COLO668 (cell line): ENCODE measurements around the gene TMTC1.

Source experiments
- DNase-seq: peaks from one replicate; lab custom pipeline; 2025; ENCODE audit not compliant: unreplicated experiment; lab: John Stamatoyannopoulos, UW

TMTC1 gene

GRCh38 chr12:29741342-29742241 lies 42.1 kb downstream of the TMTC1 start:
- no peak for DNase-seq

GRCh38 chr12:29739279-29739991 lies 44.3 kb downstream of the TMTC1 start:
- no peak for DNase-seq

DNA sequence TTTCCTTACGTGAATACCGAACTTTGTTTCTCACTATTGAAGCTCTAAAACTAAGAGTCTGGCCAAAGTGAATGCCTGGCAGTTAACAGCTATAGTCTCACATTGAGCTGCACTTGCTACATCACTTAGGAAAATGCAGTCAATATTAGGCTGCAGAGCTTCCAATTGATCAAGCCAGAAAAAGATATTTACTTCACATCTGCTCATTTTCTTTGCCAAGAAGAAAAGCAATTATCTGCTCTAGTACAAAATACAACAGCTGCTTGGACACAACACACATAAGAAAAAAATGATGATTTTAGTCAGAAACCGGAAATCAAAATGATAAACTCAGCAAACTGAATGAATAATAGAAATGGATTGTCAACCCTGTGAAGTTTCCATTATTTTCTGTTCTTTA lies 45.4 kb downstream of the TMTC1 start:
- DNase-seq = no peak

GRCh38 chr12:29737644-29738043 lies 46.1 kb downstream of the TMTC1 start:
- no peak for DNase-seq

GRCh38 chr12:29735604-29736003 lies 48.1 kb downstream of the TMTC1 start:
- no peak for DNase-seq

DNA sequence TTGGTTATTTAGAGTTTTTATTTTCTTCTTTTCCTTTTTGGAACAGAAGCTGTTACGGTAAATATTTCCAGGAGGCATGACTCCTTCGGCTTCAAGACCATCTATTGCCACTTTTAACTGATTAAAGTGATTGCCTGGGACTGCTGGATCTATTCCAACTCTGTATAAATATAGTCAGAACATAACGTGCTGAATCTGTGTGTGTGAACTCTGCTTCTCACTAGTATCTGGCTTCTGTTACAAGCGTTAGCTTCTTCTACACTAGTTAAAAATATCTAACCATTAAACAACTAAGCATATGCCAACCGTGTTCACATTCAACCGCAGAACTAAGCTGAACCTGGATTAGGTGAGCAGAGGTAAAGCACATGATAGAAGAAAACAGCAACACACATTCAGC lies 49.0 kb downstream of the TMTC1 start:
- DNase-seq = no peak

DNA sequence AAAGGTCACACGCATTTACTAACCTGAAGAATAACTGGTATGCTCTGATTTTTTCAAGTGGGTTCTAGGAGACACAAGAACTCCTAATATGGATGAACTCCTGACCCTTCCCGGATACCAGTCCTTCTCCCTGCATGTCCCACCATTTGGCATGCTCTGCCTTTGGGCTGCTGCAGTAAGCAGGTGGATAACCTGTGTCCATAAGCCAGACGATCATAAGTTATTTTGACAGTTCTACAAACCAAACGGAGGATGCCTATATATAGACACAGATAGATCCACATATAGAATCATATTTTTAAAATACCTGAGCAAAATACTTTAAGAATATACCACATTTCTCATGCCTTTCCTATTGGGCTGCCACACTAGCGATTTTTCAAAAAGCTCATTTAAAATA lies 49.4 kb downstream of the TMTC1 start:
- no peak for DNase-seq

DNA sequence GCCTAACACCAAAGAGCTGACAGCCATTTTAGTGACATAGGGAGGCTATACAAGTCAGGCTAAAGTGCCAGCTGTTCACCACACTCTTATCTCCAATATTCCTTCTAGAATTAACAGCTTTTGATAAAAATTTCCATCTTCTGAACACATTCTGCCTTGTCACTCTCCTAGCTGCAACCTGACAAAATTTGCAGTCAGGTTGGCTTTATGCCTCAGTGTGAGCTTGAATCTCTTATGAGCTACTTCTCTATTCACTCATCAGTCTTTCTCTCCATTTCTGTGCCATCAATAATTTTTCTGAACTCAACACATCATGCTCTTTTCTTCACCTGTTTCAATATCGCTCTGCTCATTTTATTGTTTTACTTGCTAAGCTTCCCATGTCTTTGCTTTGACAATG lies 50.2 kb downstream of the TMTC1 start:
- DNase-seq = no peak

GRCh38 chr12:29733060-29733459 lies 50.7 kb downstream of the TMTC1 start:
- DNase-seq = no peak

GRCh38 chr12:29732593-29732992 lies 51.1 kb downstream of the TMTC1 start:
- DNase-seq = no peak

- DNase-seq = no peak
Measured at GRCh38 chr12:29732191-29732590, 51.6 kb downstream of the TMTC1 start.

DNA sequence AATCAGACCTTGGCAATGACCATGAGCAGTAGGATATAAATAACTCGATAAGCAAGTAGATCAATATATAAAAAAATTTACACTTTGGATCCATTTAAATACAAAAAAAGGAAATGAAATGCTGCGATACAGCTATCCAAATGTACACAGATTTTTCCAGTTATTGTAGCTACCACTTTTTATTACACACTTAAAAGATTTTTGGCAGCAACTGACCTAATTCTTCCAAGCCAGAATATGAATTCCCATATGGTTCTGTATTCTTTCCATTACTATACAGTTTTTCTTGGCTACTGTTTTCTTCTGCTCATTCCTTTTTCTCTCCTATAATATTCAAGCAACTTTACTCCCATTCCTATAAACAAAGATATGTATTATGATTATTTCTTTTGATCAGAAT lies 52.2 kb downstream of the TMTC1 start:
- no peak for DNase-seq

DNA sequence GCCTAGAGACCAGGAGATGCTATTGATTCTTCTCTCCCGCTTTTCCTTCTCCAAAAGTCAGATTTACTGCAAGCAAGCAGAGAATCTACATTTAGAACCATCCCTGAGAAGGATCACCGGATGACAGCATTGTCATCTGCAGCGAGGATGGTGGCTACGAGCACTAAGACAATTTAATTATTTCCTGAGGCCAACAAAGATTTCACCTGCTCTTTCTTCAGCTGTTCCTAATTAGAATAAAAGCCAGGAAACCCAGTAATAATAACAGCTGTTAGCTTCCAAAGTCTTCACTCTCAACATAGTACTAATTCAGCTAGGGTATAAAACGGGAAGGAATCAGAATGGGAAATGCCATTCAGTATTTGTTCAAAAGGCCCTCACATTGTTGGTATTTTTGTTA lies 53.3 kb downstream of the TMTC1 start:
- DNase-seq = no peak

DNA sequence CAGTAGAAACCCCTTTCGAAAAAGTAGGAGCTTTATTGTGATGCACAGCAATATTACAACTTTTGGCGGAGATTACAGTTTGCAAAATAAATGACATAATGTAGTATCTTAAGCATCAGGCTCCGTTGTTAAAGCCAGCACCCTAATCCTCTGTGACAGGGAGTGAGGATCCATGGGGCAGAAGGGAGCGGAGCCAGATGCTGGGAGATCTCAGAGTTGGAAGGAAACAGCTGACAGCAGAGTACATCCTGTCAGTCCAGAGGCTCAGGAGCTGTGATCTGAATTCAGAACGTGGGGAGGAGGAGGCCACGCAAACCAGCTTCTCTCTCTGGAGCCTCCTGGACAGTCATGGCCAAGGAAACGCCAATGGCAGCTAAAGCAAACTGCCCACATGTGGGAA lies 55.7 kb downstream of the TMTC1 start:
- no peak for DNase-seq

GRCh38 chr12:29726741-29727348 lies 56.9 kb downstream of the TMTC1 start:
- no peak for DNase-seq

DNA sequence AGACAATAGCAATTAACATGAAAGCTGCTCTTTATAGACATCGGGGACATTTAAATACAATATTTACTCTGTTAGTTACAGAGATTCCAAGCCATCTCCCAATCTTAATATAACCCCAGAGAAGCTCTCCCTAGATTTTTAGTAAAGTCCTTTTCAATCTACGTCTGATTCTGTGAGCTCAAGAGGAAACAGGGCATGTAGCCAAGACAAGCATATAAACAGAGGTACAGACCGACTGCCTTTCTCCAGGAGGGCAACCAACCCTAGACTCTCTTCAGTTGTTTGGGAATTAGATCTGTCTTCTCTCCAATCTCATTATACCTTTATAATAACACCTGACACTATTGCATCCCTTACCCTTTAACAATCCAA lies 57.4 kb downstream of the TMTC1 start:
- no peak for DNase-seq

GRCh38 chr12:29725587-29726320 lies 58.0 kb downstream of the TMTC1 start:
- DNase-seq = peak; percentile 3

GRCh38 chr12:29722164-29722563 lies 61.6 kb downstream of the TMTC1 start:
- DNase-seq = no peak

GRCh38 chr12:29719381-29719780 lies 64.4 kb downstream of the TMTC1 start:
- no peak for DNase-seq

DNA sequence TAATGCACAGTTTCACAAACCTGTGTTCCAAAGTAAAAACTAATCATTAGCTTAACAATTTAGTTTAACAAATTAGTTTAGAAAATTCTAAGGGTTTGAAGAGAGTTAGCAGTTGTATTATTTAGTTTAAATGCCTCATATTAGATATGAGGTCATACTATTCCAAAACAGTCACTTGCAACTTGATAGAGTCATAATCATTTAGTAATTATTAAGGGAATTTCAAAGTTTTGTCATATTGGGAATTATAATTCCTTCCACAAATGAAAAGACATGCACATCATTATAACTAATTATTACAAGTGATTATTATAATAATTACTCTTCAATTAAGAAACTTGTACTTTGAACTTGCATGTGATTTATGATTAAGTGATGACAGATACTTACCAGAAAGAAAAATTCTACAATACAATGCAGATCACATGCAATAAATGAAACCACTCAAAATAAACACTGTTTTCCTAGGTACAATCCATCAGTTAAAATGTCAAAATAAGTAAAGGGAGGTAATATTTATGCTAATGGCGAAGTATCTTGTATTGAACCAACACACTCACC lies 66.1 kb downstream of the TMTC1 start:
- DNase-seq = no peak

GRCh38 chr12:29714966-29715365 lies 68.8 kb downstream of the TMTC1 start:
- no peak for DNase-seq
